Ramos (cell line): ENCODE results near the gene TMEM219.
"Not testable (repeated sequence)": the region's sequence is repeated elsewhere in the genome, so short reads cannot be mapped to it uniquely, and the experiment has no call there.

Experiments
- in situ Hi-C: fragments of 300-500 bp; cut with MboI; formaldehyde crosslinking; loops from one replicate; pipeline ENCODE4 v1.14.3; 2022; ENCODE audit warnings: low sequenced_read_pairs; ENCODE audit not compliant: unreplicated experiment

Gene TMEM219

DNA sequence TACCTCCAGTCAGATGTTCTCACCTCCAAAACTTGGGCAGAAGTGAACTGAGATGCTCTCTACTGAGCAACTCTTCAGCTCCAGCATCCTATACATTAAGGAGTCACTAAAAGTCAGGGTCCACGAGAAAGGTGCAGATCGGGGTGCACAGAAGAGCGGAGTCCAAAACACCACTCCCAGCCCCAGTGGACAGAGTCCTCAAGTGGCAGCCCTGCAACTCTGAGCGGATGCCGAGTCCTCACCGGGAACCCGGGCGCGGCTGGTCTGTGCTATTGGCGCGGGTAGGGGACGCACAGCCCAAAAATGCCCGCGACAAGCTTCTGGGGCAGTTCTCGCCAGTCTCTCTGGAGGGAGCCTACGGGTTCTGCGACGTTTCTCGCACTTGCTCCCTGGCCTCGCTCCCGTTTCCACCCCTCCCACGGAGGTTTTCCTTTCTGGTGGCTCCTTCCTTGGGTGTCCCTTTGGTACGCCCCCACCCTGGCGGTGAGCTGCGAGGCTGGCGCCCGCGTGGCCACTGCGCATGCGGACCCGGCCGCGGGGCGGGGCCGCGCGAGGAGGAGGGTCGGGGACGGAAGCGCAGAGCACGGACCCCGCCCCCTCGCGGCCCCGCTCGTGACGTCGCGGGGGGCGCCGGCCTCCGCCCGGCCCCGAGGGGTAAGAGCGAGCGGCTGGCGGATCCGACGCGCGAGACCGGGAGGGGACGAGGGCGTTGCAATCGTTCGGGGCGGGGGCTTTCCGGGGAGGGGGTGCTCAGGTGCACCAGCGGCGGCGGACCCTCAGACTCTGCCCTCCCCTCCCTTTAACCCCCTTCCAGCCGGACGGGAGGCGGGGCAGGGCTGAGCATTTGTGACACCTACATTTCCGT lies at the start of gene TMEM219:
Gene TMEM219, plus strand, starts transcription at position 601 of the 865 bp plus-strand sequence. CDS start 1,065 bp downstream, outside the sequence.
- in situ Hi-C loops: no loop called here

DNA sequence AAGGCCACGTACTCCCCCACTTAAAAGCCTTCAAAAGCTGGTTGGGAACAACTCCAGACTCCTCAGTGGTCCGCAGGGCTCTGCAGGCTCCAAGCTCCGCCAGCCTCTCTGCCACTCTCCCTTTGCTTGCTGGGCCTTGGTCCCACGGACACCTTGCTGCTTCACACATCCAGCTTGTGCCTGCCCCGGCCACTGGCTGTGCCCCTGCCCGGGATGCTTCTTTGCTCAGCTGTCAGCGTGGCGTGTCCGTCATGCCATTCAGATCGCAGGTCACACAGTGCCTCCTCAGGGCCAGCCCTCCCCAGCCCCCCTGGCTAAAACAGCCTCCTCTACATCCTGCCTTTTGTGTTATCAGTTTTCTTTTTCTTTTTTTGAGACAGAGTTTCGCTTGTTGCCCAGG lies 49.8 kb upstream of the TMEM219 start:
- in situ Hi-C loops: no loop called here

GRCh38 chr16:29913514-29913913 lies 48.4 kb upstream of the TMEM219 start:
- in situ Hi-C loops: no loop called here

- in situ Hi-C loops: no loop called here
Observed at GRCh38 chr16:29915590-29916247, 46.2 kb upstream of the TMEM219 start.

DNA sequence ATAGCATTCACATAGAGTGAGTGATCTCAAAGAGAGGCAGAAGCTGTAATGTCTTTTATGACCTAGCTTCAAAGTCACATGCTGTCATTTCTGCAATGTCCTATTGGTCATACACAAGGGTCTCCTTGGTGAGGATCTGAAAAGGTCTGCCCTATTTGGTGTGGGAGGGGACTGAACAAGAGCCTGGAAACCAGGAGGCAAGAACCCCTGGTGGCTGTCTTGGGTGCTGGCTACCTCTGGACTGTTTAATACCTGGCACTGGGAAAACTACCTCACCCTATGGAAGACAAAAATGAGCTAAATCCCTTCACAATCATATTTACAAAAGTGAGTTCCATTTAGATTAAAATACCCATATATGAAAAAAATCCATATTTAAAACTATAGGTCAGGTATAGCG lies 44.9 kb upstream of the TMEM219 start:
- in situ Hi-C loops: no loop called here

- in situ Hi-C loops: no loop called here
Observed at GRCh38 chr16:29920288-29921033, 41.4 kb upstream of the TMEM219 start.

GRCh38 chr16:29921034-29921385 lies 40.9 kb upstream of the TMEM219 start:
- in situ Hi-C loops: no loop called here

DNA sequence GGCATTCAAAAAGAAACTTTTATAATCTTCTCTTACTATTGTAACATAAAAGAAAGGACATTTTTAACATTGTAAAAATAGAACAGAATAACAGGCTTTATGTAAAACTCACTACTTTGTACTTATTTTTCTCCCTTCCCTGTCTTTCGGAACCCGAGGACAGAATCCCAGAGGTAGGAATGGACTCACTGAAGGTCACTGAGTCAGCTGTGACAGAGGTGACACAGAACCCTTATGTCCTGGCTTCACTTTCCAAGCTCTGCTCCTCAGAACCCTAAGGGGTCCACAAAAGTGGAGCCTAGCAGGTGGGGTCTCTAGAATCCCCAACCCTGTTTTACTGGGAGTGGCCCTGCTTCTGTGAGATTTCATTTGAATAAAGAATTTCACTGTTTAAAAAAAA lies 39.6 kb upstream of the TMEM219 start:
- in situ Hi-C loops: no loop called here

DNA sequence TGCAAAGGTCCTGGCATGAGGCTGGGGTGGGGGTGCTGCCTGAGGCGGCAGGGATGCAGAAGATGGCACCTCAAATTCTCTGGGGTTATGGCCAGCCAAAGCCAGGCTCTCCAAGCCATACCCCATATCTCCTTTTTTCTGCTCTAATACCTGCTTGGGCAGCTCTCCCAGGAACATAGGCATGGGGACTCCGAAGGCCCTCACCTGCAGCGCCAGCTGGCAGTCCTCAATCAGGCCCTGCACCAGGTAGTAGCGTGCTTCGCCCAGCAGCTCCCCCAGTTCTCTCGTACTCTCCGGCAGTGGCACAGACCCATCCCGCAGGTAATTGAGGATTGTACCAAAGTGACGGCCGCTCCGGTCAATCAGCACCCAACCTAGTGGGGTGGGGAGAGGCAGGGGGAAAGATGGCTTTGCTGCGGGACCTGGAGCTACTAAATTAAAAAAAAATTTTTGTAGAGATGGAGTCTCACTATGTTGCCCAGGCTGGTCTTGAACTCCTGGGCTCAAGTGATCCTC lies 38.8 kb upstream of the TMEM219 start:
- in situ Hi-C loops: no loop called here

DNA sequence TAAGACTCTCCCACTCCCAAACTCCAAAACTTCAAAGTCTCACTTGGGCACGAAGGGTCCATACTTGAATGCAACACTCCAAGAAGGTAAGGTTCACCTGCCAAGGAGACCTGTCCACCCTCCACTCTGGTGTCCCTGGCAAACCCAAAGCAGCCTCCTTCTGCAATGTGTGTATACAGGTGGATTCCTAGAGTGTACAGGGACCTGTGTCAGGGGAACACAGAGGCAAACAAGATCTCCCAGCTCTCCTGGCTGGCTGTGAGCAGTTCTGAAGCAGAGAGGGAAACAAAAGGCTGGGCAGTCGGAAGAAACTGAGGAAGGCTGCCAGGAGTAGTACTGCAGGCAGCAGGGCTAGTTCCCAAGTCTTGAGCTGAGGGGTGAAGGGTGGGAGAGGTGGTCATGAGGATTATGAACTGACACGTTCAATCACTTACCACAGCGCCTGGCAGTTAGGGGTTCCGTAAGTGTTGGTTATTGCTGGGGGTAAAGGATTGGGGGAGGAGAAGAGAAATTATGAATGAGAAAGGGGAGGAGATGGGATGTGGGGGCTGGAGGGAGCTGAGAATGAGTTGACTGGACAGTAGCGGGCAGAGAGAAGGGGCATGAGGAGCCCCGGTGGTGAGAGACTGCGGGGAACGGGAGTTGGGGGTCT lies 36.6 kb upstream of the TMEM219 start:
- in situ Hi-C loops: no loop called here

GRCh38 chr16:29925781-29926710 lies 35.8 kb upstream of the TMEM219 start, which contains the start of gene KCTD13:
Gene KCTD13 (minus strand): TSS chr16:29926226. CDS start chr16:29926033, 193 bp downstream.
- in situ Hi-C loops: no loop called here

GRCh38 chr16:29926711-29927052 lies 35.2 kb upstream of the TMEM219 start:
- in situ Hi-C loops: no loop called here

DNA sequence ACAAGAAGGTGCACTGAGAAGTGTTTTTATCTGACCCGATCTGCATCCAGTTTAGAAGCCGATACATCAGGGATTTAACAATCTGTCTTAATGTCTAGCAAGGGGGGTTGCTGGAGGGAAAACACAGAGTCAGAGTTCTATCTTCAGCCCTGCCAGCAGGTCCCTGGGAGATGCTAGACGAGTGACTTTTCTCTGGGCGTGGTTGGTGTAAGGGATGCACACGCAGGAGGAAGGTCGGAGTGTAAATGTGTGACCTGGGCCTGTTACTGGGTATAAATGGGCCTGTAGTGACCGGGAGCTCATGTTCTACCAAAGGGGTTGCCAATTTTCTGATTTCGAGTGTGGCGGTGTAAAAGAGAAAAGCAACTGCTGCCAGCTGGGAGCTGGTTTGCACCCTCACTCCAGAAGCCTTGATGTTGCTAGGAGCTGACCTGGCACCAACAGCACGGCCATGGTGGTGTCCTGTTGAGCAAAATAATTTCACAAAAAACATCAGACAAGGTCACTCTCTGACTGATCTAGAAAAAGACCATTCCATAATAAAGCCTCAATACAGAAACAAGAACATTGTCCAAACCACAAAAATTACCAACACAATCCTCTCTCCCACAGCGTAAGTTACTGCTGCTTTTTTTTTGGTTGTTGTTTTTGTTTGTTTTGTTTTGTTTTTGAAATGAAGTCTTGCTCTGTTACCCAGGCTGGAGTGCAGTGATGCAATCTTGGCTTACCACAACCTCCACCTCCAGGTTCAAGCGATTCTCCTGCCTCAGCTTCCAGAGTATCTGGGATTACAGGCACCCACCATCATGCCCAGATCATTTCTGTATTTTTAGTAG lies 34.6 kb upstream of the TMEM219 start:
- in situ Hi-C loops: no loop called here

GRCh38 chr16:29931750-29932149 lies 30.1 kb upstream of the TMEM219 start:
- in situ Hi-C loops: not testable (repeated sequence)

DNA sequence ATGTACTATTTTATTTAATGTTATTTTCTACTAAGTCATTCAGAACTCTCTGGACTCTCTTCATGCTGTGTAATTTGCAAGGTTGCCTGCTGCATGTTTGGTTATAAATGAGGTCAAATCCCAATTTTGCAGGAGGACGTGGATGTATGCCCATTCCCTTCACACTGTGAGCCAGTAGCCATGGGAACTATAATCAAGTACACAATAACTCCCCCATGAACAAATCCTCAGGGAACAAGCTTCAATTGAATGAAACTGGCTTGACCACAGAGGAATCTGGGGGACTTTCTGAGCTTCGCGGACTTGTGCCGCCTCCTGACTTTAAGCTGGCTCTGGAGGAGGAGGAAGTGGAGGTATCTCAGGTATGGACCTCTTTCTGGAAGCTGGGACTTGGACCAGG lies 21.2 kb upstream of the TMEM219 start:
- in situ Hi-C loops: no loop called here

DNA sequence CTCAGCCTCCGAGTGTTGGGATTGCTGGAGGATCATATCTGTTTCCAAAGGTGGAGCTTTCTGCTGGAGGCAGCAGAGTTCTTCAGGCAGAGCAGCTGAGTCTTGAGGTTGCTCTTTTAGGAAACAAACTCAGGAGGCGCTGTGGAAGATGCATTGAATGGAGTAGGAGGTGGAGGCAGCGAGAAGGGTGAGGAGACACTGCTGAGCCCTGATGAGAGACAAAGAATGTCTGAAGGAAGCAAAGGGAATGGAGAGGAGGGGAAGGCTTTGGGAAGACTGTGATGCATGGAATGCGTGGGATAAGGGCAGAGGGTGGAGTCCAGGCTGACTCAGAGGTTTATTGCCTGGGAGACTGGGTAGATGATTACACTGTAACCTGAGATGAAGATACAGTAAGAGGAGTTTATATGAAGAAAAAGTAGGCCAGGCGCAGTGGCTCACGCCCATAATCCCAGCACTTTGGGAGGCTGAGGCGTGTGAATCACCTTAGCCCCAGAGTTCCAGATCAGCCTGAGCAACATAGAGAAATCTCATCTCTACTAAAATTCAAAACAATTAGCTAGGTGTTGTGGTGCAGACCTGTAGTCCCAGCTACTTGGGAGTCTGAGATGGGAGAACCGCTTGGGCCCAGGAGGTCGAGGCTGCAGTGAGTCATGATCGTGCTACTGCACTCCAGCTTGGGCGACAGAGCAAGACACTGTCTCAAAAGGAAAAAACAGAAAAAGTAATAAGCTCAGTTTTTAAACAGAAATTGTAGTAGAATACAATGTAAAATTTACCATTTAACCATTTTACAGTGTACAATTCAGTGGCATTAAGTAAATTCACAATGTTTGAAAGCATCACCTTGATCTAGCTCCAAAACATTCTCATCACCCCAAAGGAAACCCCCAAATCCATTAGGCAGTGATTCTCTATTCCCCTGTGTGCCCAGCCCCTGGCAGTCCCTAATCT lies 17.8 kb upstream of the TMEM219 start:
- in situ Hi-C loops: no loop called here

- in situ Hi-C loops: no loop called here
Observed at GRCh38 chr16:29947897-29948296, 14.0 kb upstream of the TMEM219 start.
